GM10248 (cell line): Measurements from ENCODE around the gene KEL.

Source experiments
- CTCF ChIA-PET: fragments of 300-600 bp; sonication (Branson Sonifier 250); formaldehyde crosslinking; extraction: SDS; loops from one replicate; lab custom pipeline; 2021; ENCODE audit warnings: antibody characterized with exemption; lab: Yijun Ruan, JAX
- POLR2A ChIA-PET: fragments of 350-650 bp; sonication (Branson Sonifier 250); formaldehyde crosslinking; extraction: SDS; loops from one replicate; lab custom pipeline; 2020; ENCODE audit warnings: antibody characterized with exemption; lab: Yijun Ruan, JAX
- DNase-seq: peaks from one replicate; pipeline ENCODE4 v3.0.0; 2012; ENCODE audit errors: extremely low spot score
- CTCF ChIP-seq: IDR thresholded peaks from 2 replicates; pipeline ENCODE4 v1.5.1; 2012; ENCODE audit warnings: mild to moderate bottlenecking, low read depth; ENCODE audit errors: extremely low read depth, missing control alignments, control extremely low read depth

KEL gene

GRCh38 chr7:142927085-142927745 lies 34.9 kb downstream of the KEL start:
- CTCF ChIA-PET, result no interaction called here
- no peak for DNase-seq
- POLR2A ChIA-PET, result no interaction called here
- no peak for TF ChIP-seq CTCF

GRCh38 chr7:142925413-142925812 lies 36.8 kb downstream of the KEL start:
- no peak for TF ChIP-seq CTCF
- POLR2A ChIA-PET, result no interaction called here
- CTCF ChIA-PET, result no interaction called here
- DNase-seq, result no peak

GRCh38 chr7:142923391-142923790 lies 38.8 kb downstream of the KEL start:
- POLR2A ChIA-PET, result no interaction called here
- DNase-seq, result no peak
- CTCF ChIA-PET, result interaction anchor here (1.6 kb wide), 1 partner anchor 50 kb away, joined by 4 read pairs; no protein-coding TSS in a partner anchor
- no peak for TF ChIP-seq CTCF

GRCh38 chr7:142919656-142920055 lies 42.5 kb downstream of the KEL start:
- TF ChIP-seq CTCF, result no peak
- no peak for DNase-seq
- POLR2A ChIA-PET, result no interaction called here
- CTCF ChIA-PET, result interaction anchor here (1.2 to 1.5 kb wide), 2 partner anchors 24 to 38 kb away, joined by 3 to 4 read pairs; no protein-coding TSS in a partner anchor

GRCh38 chr7:142918901-142919300 lies 43.3 kb downstream of the KEL start:
- no peak for TF ChIP-seq CTCF
- CTCF ChIA-PET, result interaction anchor here (1.1 to 1.5 kb wide), 3 partner anchors 9 to 38 kb away, joined by 3 to 4 read pairs (median 3); no protein-coding TSS in a partner anchor
- POLR2A ChIA-PET, result no interaction called here
- DNase-seq, result no peak

- CTCF ChIA-PET, result no interaction called here
- POLR2A ChIA-PET, result no interaction called here
- TF ChIP-seq CTCF, result no peak
- no peak for DNase-seq
Observed at GRCh38 chr7:142917447-142917846, 44.7 kb downstream of the KEL start.

GRCh38 chr7:142916508-142916907 lies 45.7 kb downstream of the KEL start:
- no peak for DNase-seq
- CTCF ChIA-PET, result interaction anchor here (0.7 to 1.8 kb wide), 6 partner anchors 12 to 87 kb away, joined by 3 to 6 read pairs (median 3); no protein-coding TSS in a partner anchor
- POLR2A ChIA-PET, result no interaction called here
- no peak for TF ChIP-seq CTCF
